IMR-90 (cell line): ENCODE results near the gene COA1. TPM values are rescaled to one million over a fixed set of nuclear protein-coding genes. Genes with fewer than 3 reads are reported as not detected.

Source experiments
- ATAC-seq: fragments of 200-7000 bp; cut with Tn5 transposase; 2 replicates; pipeline ENCODE4 v1.9.1; 2020; ENCODE audit warnings: low read depth, mild to moderate bottlenecking, moderate library complexity
- BruUV-seq: library from RNA; stranded (reverse); fragments of 400-500 nt; replicated peaks from 2 replicates; lab custom pipeline; 2021; lab: Mats Ljungman, UMichigan
- CTCF ChIA-PET: fragments of 300-600 bp; formaldehyde crosslinking; extraction: SDS; loops from one replicate; lab custom pipeline; 2021; ENCODE audit warnings: antibody characterized with exemption; lab: Yijun Ruan, JAX
- POLR2A ChIA-PET: fragments of 300-600 bp; sonication (Branson Sonifier 250); formaldehyde crosslinking; loops from one replicate; lab custom pipeline; 2022; ENCODE audit warnings: antibody characterized with exemption; ENCODE audit not compliant: unreplicated experiment; lab: Charles Lee
- DNase-seq: peaks from one replicate; pipeline ENCODE4 v3.0.0; 2013
- H2AFZ ChIP-seq: replicated peaks from 2 replicates; pipeline ENCODE3; 2013; ENCODE audit warnings: low read length, mild to moderate bottlenecking; ENCODE audit not compliant: poor library complexity
- H2AK5ac ChIP-seq: 2 replicates; pipeline ENCODE4 v1.6.1; 2013; ENCODE audit warnings: low read depth, low read length, inconsistent platforms
- H2AK9ac ChIP-seq: replicated peaks from 2 replicates; pipeline ENCODE3; 2013; ENCODE audit warnings: mild to moderate bottlenecking, low read depth, low read length, moderate library complexity; ENCODE audit not compliant: poor library complexity
- H2BK120ac ChIP-seq: 2 replicates; pipeline ENCODE4 v1.6.1; 2013; ENCODE audit warnings: low read depth, low read length, inconsistent platforms
- H2BK15ac ChIP-seq: 3 replicates; pipeline ENCODE4 v1.6.1; 2013; ENCODE audit warnings: low read depth, low read length, inconsistent platforms
- H2BK20ac ChIP-seq: 2 replicates; pipeline ENCODE4 v1.6.1; 2013; ENCODE audit warnings: low read depth, mild to moderate bottlenecking, inconsistent platforms, low read length, moderate library complexity
- H2BK5ac ChIP-seq: 2 replicates; pipeline ENCODE4 v1.6.1; 2013; ENCODE audit warnings: mild to moderate bottlenecking, low read depth, low read length, inconsistent platforms; ENCODE audit not compliant: poor library complexity, severe bottlenecking
- H3K14ac ChIP-seq: replicated peaks from 2 replicates; pipeline ENCODE4 v1.6.1; 2013; ENCODE audit warnings: low read depth, low read length, inconsistent platforms
- H3K18ac ChIP-seq: 2 replicates; pipeline ENCODE4 v1.6.1; 2013; ENCODE audit warnings: low read depth, low read length, control low read depth
- H3K23ac ChIP-seq: 2 replicates; pipeline ENCODE4 v1.6.1; 2013; ENCODE audit warnings: low read depth, low read length, inconsistent platforms
- H3K27ac ChIP-seq: 2 replicates; pipeline ENCODE4 v1.5.1; 2013; ENCODE audit warnings: mild to moderate bottlenecking, control low read depth, low read length; ENCODE audit not compliant: insufficient read depth
- H3K27me3 ChIP-seq: 2 replicates; pipeline ENCODE4 v1.6.1; 2013; ENCODE audit warnings: low read length; ENCODE audit not compliant: control insufficient read depth, insufficient read depth
- H3K36me3 ChIP-seq: 2 replicates; pipeline ENCODE4 v1.6.1; 2013; ENCODE audit warnings: low read length, mixed read lengths; ENCODE audit not compliant: control insufficient read depth, insufficient read depth
- H3K4ac ChIP-seq: 2 replicates; pipeline ENCODE4 v1.6.1; 2013; ENCODE audit warnings: low read depth, low read length, inconsistent platforms
- H3K4me1 ChIP-seq: 2 replicates; pipeline ENCODE4 v1.6.1; 2013; ENCODE audit warnings: low read length, mixed read lengths; ENCODE audit not compliant: control insufficient read depth, insufficient read depth
- H3K4me2 ChIP-seq: 2 replicates; pipeline ENCODE4 v1.6.1; 2013; ENCODE audit warnings: low read depth, mild to moderate bottlenecking, control low read depth, low read length, moderate library complexity
- H3K4me3 ChIP-seq: 2 replicates; pipeline ENCODE4 v1.5.1; 2013; ENCODE audit warnings: low read depth, mild to moderate bottlenecking, control low read depth, low read length, moderate library complexity; ENCODE audit not compliant: insufficient read depth
- H3K56ac ChIP-seq: 2 replicates; pipeline ENCODE4 v1.6.1; 2013; ENCODE audit warnings: low read length, inconsistent platforms; ENCODE audit not compliant: insufficient read depth; ENCODE audit errors: extremely low read depth
- H3K79me1 ChIP-seq, 2 experiments: 2 replicates each; pipeline ENCODE4 v1.6.1; 2013; ENCODE audit warnings: low read length in 2 of 2, inconsistent platforms in 1 of 2, low read depth in 1 of 2
- H3K9ac ChIP-seq: 2 replicates; pipeline ENCODE4 v1.6.1; 2013; ENCODE audit warnings: low read depth, low read length, control low read depth
- H3K9me1 ChIP-seq: 2 replicates; pipeline ENCODE4 v1.6.1; 2013; ENCODE audit warnings: low read length, inconsistent platforms; ENCODE audit not compliant: insufficient read depth
- H3K9me3 ChIP-seq: 2 replicates; pipeline ENCODE4 v1.6.1; 2013; ENCODE audit warnings: low read length; ENCODE audit not compliant: control insufficient read depth, insufficient read depth
- H4K20me1 ChIP-seq: 2 replicates; pipeline ENCODE4 v1.6.1; 2013; ENCODE audit warnings: low read length, inconsistent platforms; ENCODE audit not compliant: insufficient read depth
- H4K5ac ChIP-seq: 2 replicates; pipeline ENCODE4 v1.6.1; 2013; ENCODE audit warnings: mild to moderate bottlenecking, low read depth, low read length, control low read depth
- H4K8ac ChIP-seq, 2 experiments: 2 replicates each; pipeline ENCODE4 v1.6.1; 2013; ENCODE audit warnings: low read depth in 2 of 2, low read length in 2 of 2, control low read depth in 1 of 2, inconsistent platforms in 1 of 2
- H4K91ac ChIP-seq: 2 replicates; pipeline ENCODE4 v1.6.1; 2013; ENCODE audit warnings: low read depth, low read length, inconsistent platforms; ENCODE audit not compliant: insufficient read depth
- BHLHE40 ChIP-seq: fragments of 150-350 bp; IDR thresholded peaks from 2 replicates; pipeline ENCODE4 v1.6.1; 2016; ENCODE audit warnings: mild to moderate bottlenecking, low read depth, low read length
- RCOR1 ChIP-seq: IDR thresholded peaks from 2 replicates; pipeline ENCODE4 v1.6.1; 2012; ENCODE audit warnings: mild to moderate bottlenecking, low read length, improper control_type of control experiment; ENCODE audit not compliant: insufficient replicate concordance
- WGBS, 2 experiments: methylation state at CpG; one replicate each; pipeline versions ENCODE4 v1.1.5 to v1.1.7; 2013; ENCODE audit warnings: missing lambda C conversion rate in 2 of 2; ENCODE audit not compliant: insufficient read length in 1 of 2; ENCODE audit errors: extremely low coverage in 2 of 2; 5-methylcytosine and 5-hydroxymethylcytosine counted together
- dilution Hi-C: fragments of 300-500 bp; cut with HindIII; formaldehyde crosslinking; loops from one replicate; pipeline ENCODE4 v1.14.3; 2018; ENCODE audit warnings: low sequenced_read_pairs; ENCODE audit not compliant: unreplicated experiment
- in situ Hi-C: fragments of 300-500 bp; cut with MboI; formaldehyde crosslinking; loops from 3 replicates; pipeline ENCODE4 v1.14.3; 2019; ENCODE audit warnings: low sequenced_read_pairs, inconsistent platforms, mixed read lengths
- intact Hi-C: fragments of 100-400 bp; cut with micrococcal nuclease; formaldehyde crosslinking; loops from 2 replicates; pipeline ENCODE4 v1.10.0; 2022
- polyA plus RNA-seq, 3 experiments: library from polyadenylated mRNA; depleted of rRNA; stranded (reverse); fragments of >200 nt; gene quantifications; 2 replicates each; pipeline ENCODE4 v1.2.3, GENCODE V29; 2012; ENCODE audit warnings: low replicate concordance in 1 of 3
- total RNA-seq: library from RNA; depleted of rRNA; stranded (reverse); fragments of >200 nt; gene quantifications from 2 replicates; pipeline ENCODE4 v1.2.3, GENCODE V29; 2012

The COA1 gene
- total and polyA plus RNA-seq, 2 of the 4 experiments (the other 2 are of a cell fraction), result 34.2 to 59.5 TPM

- H3K79me1 ChIP-seq, result peaks cover 41 to 63% of the 10 kb centered on the region in 2 experiments
- peak overlapping the region; percentile 88 for H2AK5ac ChIP-seq
- peak overlapping the region; percentile 82; the same call in 1 of the 2 replicates for H3K27ac ChIP-seq
- peaks cover 12% of the 10 kb centered on the region for H3K9me1 ChIP-seq
- H3K4ac ChIP-seq, result peak overlapping the region; percentile 88; the same call in 1 of the 2 replicates
- no peak for ATAC-seq
- peak overlapping the region; percentile 87; the same call in 1 of the 2 replicates for H4K91ac ChIP-seq
- peak overlapping the region; percentile 92; the same call in 1 of the 2 replicates for H3K18ac ChIP-seq
- no peak overlapping the region for H3K4me2 ChIP-seq
- H3K9ac ChIP-seq, result no peak overlapping the region
- WGBS, 2 experiments, result no CpG with 5 or more reads among the region's 1 CpG
- peak overlapping the region; percentile 92 for H2BK5ac ChIP-seq
- peak overlapping the region; percentile 73; the same call in 1 of the 2 replicates for H4K5ac ChIP-seq
- no TSS peak for BruUV-seq
- peak overlapping the region; percentile 95; the same call in 2 of the 3 replicates for H2BK15ac ChIP-seq
- intact Hi-C loops, result loop anchor here (5.0 kb wide), 1 partner anchor 238 kb away; no protein-coding TSS in a partner anchor
- H2BK120ac ChIP-seq, result peak overlapping the region; percentile 93
- no peak overlapping the region for H2AFZ ChIP-seq
- peak overlapping the region; percentile 77; the same call in 1 of the 2 replicates for H3K23ac ChIP-seq
- H2BK20ac ChIP-seq, result peak overlapping the region; percentile 90
- H3K56ac ChIP-seq, result no peak overlapping the region; the same call in 1 of the 2 replicates
- in situ Hi-C loops, result no loop called here
- peak overlapping the region; percentile 61 to 80; a peak in 3 of 4 replicates for H4K8ac ChIP-seq
- dilution Hi-C loops, result no loop called here
- H4K20me1 ChIP-seq, result no peaks in the 10 kb centered on the region
- CTCF ChIA-PET, result no interaction called here
- H3K4me3 ChIP-seq, result no peak overlapping the region
- H3K36me3 ChIP-seq, result no peaks in the 10 kb centered on the region
- TF ChIP-seq RCOR1 (no peak), BHLHE40 (no peak)
- POLR2A ChIA-PET, result no interaction called here
- no peaks in the 10 kb centered on the region for H3K27me3 ChIP-seq
- H2AK9ac ChIP-seq, result no peak overlapping the region
- H3K14ac ChIP-seq, result peak overlapping the region; percentile 62
- peaks cover 18% of the 10 kb centered on the region for H3K4me1 ChIP-seq
- no peak for DNase-seq
- H3K9me3 ChIP-seq, result no peaks in the 10 kb centered on the region
Measured at GRCh38 chr7:43695365-43695764, 34.0 kb downstream of the COA1 start.
